Kidney epithelial cell (primary cell): ENCODE data around the gene NXPE3. TPM values are rescaled to one million over a fixed set of nuclear protein-coding genes. Genes with fewer than 3 reads are reported as not detected.

Experiments
- DNase-seq: peaks from one replicate; pipeline ENCODE4 v3.0.0-alpha.2; 2010; ENCODE audit warnings: low read depth
- H3K27me3 ChIP-seq: 2 replicates; pipeline ENCODE4 v1.6.0; 2011; ENCODE audit warnings: low read length; ENCODE audit not compliant: control insufficient read depth, insufficient read depth
- H3K36me3 ChIP-seq: 2 replicates; pipeline ENCODE4 v1.5.1; 2011; ENCODE audit warnings: low read length; ENCODE audit not compliant: control insufficient read depth, insufficient read depth
- H3K4me3 ChIP-seq: 2 replicates; pipeline ENCODE4 v1.5.1; 2011; ENCODE audit warnings: low read depth, mild to moderate bottlenecking, control low read depth, low read length
- CTCF ChIP-seq: IDR thresholded peaks from 2 replicates; pipeline ENCODE4 v1.5.1; 2011; ENCODE audit warnings: mild to moderate bottlenecking, moderate library complexity, low read length, control low read depth, inconsistent platforms; ENCODE audit not compliant: insufficient read depth, poor library complexity, severe bottlenecking
- total RNA-seq: library from RNA; depleted of rRNA; stranded (reverse); fragments of >200 nt; gene quantifications from 2 replicates; pipeline ENCODE4 v1.2.3, GENCODE V29; 2015

Gene NXPE3
- total RNA-seq, 1 donor from 2014 or later: 13.6 TPM

DNA sequence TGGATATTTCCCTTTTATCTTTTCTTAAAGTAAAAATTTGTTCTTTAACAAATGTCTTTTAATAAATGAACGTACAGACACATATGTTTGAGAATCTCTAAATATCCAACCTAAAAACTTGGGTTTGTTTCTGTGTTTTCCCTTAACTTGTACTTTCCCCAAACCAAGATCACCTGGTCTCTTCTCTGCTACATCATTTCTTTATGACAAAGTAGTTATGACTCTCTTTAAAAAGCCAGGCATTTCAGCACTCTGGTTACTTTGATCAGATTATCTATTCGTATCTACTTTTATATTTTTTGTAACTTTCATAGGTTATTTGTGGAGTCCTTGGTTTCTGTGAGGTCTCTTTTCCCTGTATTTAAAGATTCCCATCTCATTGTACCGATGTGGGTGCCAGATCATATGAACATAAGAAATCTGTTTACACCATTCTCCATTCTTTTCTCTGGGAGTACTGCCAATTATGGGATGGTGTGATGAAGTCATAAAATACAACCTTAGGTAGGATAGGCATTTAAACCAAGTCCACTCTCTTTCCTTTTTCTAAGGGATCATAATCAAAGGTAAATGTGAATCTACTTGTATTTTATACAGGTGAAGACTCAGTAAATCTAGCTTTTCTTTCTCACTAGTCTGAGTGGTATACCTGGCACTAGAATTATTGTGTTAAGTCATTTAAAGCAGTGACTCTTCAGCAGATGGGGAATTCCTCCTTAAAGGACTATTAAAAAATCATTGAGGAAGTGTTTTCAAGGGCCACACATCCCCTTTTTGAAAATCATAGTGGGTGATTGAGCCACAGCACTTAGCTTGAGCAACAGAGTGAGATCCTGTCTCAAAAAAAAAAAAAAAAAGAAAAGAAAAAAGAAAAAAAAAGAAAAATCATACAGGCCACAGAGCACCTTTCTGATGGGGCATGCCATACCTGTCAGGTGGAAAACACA is 57.9 kb downstream of the NXPE3 start:
- H3K27me3 ChIP-seq: no peaks in the 10 kb centered on the region
- no peaks in the 10 kb centered on the region for H3K36me3 ChIP-seq
- H3K4me3 ChIP-seq: no peak overlapping the region
- DNase-seq: no peak
- TF ChIP-seq CTCF: no peak

DNA sequence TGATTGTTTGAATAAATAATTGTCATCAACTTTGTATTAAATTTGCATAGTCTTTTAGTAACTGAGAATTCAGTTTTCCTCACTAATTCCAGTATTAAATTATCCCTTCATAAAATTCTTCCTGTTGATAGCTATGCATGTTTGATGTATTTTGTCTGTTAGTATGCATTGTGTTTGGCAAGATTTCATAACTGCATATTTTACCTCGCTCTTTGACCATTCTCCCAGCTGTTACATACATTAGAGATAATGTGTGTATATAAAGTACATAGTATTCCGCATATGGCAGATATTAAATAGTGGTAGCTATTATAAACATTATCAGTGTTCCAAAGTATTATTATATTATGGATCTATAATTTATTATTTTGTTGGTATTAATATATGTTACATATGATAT is 59.7 kb downstream of the NXPE3 start:
- Histone ChIP-seq H3K36me3 (no peaks in the 10 kb centered on the region), H3K4me3 (no peak overlapping the region), H3K27me3 (no peaks in the 10 kb centered on the region)
- no peak for TF ChIP-seq CTCF
- DNase-seq: no peak

DNA sequence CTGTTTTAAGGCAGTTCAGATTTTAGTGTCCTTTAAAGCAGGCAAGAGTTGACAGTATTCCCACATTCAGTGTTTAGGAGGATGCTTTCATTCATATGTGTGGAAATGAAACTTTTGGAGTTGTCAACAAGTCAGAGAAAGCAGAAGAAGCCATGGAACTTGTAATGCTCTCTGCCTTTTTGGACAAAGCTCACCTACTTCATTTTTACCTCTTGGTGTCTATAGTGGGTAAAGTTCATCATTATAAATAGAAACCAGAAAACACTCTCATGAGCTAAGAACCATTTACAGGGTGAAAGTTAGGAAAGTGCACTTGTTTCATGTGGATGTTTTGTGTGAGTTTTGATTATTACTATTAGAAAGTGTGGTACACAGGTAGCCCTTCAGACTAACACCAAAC is 61.1 kb downstream of the NXPE3 start:
- no peak for TF ChIP-seq CTCF
- no peak overlapping the region for H3K4me3 ChIP-seq
- H3K27me3 ChIP-seq: no peaks in the 10 kb centered on the region
- H3K36me3 ChIP-seq: no peaks in the 10 kb centered on the region
- no peak for DNase-seq

DNA sequence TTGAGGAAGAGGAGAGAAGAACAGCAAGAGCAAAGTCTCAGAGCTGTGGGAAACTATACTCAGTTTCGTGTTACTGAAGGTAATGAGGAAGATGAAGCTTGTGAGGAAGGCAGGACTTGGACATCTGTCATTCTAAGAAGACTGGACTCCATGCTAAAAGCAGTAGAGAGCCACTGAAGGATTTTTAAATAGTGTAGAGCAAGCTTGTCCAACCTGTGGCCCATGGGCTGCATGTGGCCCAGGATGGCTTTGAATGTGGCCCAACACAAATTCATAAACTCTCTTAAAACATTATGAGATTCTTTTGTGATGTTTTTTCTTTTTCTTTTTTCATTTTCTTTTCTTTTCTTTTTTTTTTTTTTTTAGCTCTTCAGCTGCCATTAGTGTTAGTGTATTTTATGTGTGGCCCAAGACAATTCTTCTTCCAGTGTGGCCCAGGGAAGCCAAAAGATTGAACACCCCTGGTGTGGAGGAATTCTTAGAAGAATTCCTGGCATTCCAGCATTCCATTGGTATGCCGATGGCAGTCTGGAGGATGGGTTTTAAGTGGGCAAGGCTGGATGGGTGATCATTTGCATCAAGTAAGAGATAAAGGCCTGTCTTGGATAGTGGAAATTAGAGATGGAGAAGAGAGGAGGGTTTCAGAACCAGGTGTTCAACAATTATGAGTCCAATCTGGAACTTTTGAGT is 63.4 kb downstream of the NXPE3 start:
- Histone ChIP-seq H3K27me3 (no peaks in the 10 kb centered on the region), H3K4me3 (no peak overlapping the region), H3K36me3 (no peaks in the 10 kb centered on the region)
- no peak for TF ChIP-seq CTCF
- no peak for DNase-seq

DNA sequence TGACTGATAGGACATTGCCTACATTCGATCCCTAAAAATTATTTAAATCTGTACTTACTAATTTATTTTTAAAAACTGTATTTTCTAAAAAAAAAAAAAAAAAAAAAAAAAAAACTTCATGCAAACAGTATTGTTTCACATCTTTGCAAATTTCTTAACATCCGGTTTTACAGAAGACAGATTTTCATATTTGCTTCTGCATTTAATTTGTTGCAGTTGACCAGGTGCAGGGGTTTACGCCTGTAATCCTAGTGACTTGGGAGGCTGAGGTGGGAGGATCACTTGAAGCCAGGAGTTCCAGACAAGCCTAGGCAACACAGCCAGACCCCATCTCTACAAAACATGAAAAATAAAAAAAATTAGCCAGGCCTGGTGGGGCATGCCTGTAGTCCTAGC is 63.9 kb downstream of the NXPE3 start:
- no peak for DNase-seq
- Histone ChIP-seq H3K4me3 (no peak overlapping the region), H3K27me3 (no peaks in the 10 kb centered on the region), H3K36me3 (no peaks in the 10 kb centered on the region)
- TF ChIP-seq CTCF: no peak

GRCh38 chr3:101845425-101845824 is 66.4 kb downstream of the NXPE3 start:
- no peaks in the 10 kb centered on the region for H3K36me3 ChIP-seq
- H3K4me3 ChIP-seq: no peak overlapping the region
- TF ChIP-seq CTCF: no peak
- H3K27me3 ChIP-seq: no peaks in the 10 kb centered on the region
- DNase-seq: no peak
